ENCODE measurements around the gene LRRN2. TPM values are rescaled to one million over a fixed set of nuclear protein-coding genes. Genes with fewer than 3 reads are reported as not detected.

The LRRN2 gene
- total RNA-seq, 1 experiment from 2014 or later = 5.3 TPM

DNA sequence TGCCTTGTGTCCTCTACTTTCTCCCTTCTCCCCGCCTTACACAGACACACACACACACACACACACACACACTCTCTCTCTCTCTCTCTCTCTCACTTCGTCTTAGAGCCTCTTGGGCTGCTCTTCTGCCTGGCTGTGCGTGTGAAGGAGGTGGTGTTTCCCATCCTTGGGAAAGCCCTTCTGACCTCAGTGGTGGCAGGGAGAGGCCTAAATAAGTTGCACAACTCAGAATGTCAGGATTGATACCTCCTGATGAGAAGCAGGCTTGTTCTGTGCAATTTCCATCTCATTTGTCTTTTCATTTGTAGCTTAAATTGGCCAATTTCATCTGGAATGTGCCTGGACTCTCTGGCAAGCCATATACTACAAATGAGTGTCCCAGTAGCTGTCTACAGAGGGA lies 25.0 kb downstream of the LRRN2 start:
- Mint-ChIP-seq H3K27me3 (ENCODE audit: low read depth) (peaks cover 4% of the 10 kb centered on the region), H3K4me3 (no peak overlapping the region), H3K4me1 (peaks cover 12% of the 10 kb centered on the region; the same call in 1 of the 2 replicates), H3K9me3 (no peaks in the 10 kb centered on the region), H3K36me3 (no peaks in the 10 kb centered on the region), H3K27ac (no peak overlapping the region)
- CTCF ChIA-PET = no interaction called here
- POLR2A ChIA-PET = no interaction called here
- DNase-seq (ENCODE audit: low spot score) = no peak
- no peak for ATAC-seq
- no peak for TF ChIP-seq ESRRA (CRISPR knock-in tag; IDR thresholded peaks at IDR 0.05; ENCODE audit: borderline replicate concordance)
- TF ChIP-seq CBFB (CRISPR knock-in tag; IDR thresholded peaks at IDR 0.05; ENCODE audit: low read depth) = no peak
- TF ChIP-seq, protein P1, sequence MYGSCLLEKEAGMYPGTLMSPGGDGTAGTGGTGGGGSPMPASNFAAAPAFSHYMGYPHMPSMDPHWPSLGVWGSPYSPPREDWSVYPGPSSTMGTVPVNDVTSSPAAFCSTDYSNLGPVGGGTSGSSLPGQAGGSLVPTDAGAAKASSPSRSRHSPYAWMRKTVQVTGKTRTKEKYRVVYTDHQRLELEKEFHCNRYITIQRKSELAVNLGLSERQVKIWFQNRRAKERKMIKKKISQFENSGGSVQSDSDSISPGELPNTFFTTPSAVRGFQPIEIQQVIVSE (CRISPR knock-in tag; IDR thresholded peaks at IDR 0.05; ENCODE audit: borderline replicate concordance) = no peak
- TF ChIP-seq, protein P2, sequence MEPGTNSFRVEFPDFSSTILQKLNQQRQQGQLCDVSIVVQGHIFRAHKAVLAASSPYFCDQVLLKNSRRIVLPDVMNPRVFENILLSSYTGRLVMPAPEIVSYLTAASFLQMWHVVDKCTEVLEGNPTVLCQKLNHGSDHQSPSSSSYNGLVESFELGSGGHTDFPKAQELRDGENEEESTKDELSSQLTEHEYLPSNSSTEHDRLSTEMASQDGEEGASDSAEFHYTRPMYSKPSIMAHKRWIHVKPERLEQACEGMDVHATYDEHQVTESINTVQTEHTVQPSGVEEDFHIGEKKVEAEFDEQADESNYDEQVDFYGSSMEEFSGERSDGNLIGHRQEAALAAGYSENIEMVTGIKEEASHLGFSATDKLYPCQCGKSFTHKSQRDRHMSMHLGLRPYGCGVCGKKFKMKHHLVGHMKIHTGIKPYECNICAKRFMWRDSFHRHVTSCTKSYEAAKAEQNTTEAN (CRISPR knock-in tag; IDR thresholded peaks at IDR 0.05) = no peak

DNA sequence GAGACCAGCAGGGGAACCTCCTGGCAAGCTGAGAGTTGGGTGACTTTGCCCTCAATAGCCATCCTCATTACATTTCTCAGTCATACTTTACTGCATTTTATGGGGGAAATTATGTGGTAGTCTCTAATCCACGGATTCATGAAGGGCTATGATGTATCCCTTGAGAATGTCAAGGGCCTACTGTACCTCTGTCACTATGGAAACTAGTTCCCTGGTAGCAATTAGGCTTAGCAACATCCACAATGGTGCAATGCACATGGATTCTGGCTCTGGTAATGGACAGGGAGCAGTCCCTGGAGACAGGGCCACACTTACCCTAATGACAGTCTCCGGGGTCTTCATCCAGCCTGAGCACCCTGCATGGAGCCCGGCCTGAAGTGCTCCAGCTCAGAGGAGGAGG lies 26.5 kb downstream of the LRRN2 start:
- Mint-ChIP-seq H3K36me3 (no peaks in the 10 kb centered on the region), H3K9me3 (no peaks in the 10 kb centered on the region), H3K4me3 (no peak overlapping the region), H3K4me1 (peaks cover 7% of the 10 kb centered on the region), H3K27ac (0 out of 2 replicates have a peak overlapping the region, but pooled peaks have one; percentile 18), H3K27me3 (ENCODE audit: low read depth) (peaks cover 4% of the 10 kb centered on the region; the same call in 1 of the 2 replicates)
- ATAC-seq (no peak), DNase-seq (ENCODE audit: low spot score) (no peak)
- ChIA-PET CTCF (no interaction called here), POLR2A (no interaction called here)
- TF ChIP-seq EMX1 (CRISPR knock-in tag; IDR thresholded peaks at IDR 0.05) (no peak), ATF1 (CRISPR knock-in tag; IDR thresholded peaks at IDR 0.05) (no peak), SMAD3 (CRISPR knock-in tag; IDR thresholded peaks at IDR 0.05; ENCODE audit: borderline replicate concordance) (no peak), ZNF232 (CRISPR knock-in tag; IDR thresholded peaks at IDR 0.05) (no peak), ZBTB21 (CRISPR knock-in tag; IDR thresholded peaks at IDR 0.05; ENCODE audit: borderline replicate concordance) (no peak), ZNF138 (CRISPR knock-in tag; conservative IDR thresholded peaks at IDR 0.05) (no peak), FOXP1 (CRISPR knock-in tag; IDR thresholded peaks at IDR 0.05; ENCODE audit: borderline replicate concordance) (no peak), TEAD4 (CRISPR knock-in tag; IDR thresholded peaks at IDR 0.05) (no peak)
- TF ChIP-seq, protein P3, sequence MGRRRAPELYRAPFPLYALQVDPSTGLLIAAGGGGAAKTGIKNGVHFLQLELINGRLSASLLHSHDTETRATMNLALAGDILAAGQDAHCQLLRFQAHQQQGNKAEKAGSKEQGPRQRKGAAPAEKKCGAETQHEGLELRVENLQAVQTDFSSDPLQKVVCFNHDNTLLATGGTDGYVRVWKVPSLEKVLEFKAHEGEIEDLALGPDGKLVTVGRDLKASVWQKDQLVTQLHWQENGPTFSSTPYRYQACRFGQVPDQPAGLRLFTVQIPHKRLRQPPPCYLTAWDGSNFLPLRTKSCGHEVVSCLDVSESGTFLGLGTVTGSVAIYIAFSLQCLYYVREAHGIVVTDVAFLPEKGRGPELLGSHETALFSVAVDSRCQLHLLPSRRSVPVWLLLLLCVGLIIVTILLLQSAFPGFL (CRISPR knock-in tag; IDR thresholded peaks at IDR 0.05; ENCODE audit: borderline replicate concordance) = no peak
- TF ChIP-seq, protein P4, sequence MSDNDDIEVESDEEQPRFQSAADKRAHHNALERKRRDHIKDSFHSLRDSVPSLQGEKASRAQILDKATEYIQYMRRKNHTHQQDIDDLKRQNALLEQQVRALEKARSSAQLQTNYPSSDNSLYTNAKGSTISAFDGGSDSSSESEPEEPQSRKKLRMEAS (CRISPR knock-in tag; IDR thresholded peaks at IDR 0.05) = no peak
- TF ChIP-seq, protein P5, sequence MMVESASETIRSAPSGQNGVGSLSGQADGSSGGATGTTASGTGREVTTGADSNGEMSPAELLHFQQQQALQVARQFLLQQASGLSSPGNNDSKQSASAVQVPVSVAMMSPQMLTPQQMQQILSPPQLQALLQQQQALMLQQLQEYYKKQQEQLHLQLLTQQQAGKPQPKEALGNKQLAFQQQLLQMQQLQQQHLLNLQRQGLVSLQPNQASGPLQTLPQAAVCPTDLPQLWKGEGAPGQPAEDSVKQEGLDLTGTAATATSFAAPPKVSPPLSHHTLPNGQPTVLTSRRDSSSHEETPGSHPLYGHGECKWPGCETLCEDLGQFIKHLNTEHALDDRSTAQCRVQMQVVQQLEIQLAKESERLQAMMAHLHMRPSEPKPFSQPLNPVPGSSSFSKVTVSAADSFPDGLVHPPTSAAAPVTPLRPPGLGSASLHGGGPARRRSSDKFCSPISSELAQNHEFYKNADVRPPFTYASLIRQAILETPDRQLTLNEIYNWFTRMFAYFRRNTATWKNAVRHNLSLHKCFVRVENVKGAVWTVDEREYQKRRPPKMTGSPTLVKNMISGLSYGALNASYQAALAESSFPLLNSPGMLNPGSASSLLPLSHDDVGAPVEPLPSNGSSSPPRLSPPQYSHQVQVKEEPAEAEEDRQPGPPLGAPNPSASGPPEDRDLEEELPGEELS (CRISPR knock-in tag; IDR thresholded peaks at IDR 0.05) = no peak
- TF ChIP-seq, protein P6, sequence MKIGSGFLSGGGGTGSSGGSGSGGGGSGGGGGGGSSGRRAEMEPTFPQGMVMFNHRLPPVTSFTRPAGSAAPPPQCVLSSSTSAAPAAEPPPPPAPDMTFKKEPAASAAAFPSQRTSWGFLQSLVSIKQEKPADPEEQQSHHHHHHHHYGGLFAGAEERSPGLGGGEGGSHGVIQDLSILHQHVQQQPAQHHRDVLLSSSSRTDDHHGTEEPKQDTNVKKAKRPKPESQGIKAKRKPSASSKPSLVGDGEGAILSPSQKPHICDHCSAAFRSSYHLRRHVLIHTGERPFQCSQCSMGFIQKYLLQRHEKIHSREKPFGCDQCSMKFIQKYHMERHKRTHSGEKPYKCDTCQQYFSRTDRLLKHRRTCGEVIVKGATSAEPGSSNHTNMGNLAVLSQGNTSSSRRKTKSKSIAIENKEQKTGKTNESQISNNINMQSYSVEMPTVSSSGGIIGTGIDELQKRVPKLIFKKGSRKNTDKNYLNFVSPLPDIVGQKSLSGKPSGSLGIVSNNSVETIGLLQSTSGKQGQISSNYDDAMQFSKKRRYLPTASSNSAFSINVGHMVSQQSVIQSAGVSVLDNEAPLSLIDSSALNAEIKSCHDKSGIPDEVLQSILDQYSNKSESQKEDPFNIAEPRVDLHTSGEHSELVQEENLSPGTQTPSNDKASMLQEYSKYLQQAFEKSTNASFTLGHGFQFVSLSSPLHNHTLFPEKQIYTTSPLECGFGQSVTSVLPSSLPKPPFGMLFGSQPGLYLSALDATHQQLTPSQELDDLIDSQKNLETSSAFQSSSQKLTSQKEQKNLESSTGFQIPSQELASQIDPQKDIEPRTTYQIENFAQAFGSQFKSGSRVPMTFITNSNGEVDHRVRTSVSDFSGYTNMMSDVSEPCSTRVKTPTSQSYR (CRISPR knock-in tag; IDR thresholded peaks at IDR 0.05) = no peak

Data from WTC11 (cell line).